Hepatocyte (in vitro differentiated cells): ENCODE results near the gene SPAG16. TPM values are rescaled to one million over a fixed set of nuclear protein-coding genes. Genes with fewer than 3 reads are reported as not detected.

Experiments used
- DNase-seq: peaks from one replicate; pipeline ENCODE4 v3.0.0-alpha.2; 2016; ENCODE audit warnings: low spot score
- H2AFZ ChIP-seq: fragments of 200-600 bp; sonication (generic); 2 replicates; pipeline ENCODE4 v1.6.0; 2016; ENCODE audit warnings: antibody characterized with exemption, mild to moderate bottlenecking
- H3K27ac ChIP-seq: fragments of 200-600 bp; sonication (generic); 2 replicates; pipeline ENCODE4 v1.5.1; 2016; ENCODE audit warnings: mild to moderate bottlenecking
- H3K27me3 ChIP-seq: fragments of 200-600 bp; sonication (generic); 2 replicates; pipeline ENCODE4 v1.6.1; 2016
- H3K36me3 ChIP-seq: fragments of 200-600 bp; sonication (generic); replicated peaks from 2 replicates; pipeline ENCODE4 v1.5.1; 2016; ENCODE audit warnings: low read depth; ENCODE audit not compliant: insufficient read depth
- H3K4me1 ChIP-seq: fragments of 200-600 bp; sonication (generic); 2 replicates; pipeline ENCODE4 v1.5.1; 2016; ENCODE audit warnings: mild to moderate bottlenecking, moderate library complexity; ENCODE audit not compliant: insufficient read depth
- H3K4me2 ChIP-seq: fragments of 200-600 bp; sonication (generic); 2 replicates; pipeline ENCODE4 v1.6.0; 2016
- H3K4me3 ChIP-seq: fragments of 200-600 bp; sonication (generic); 2 replicates; pipeline ENCODE4 v1.5.1; 2016; ENCODE audit warnings: mild to moderate bottlenecking
- H3K79me2 ChIP-seq: fragments of 200-600 bp; sonication (generic); 2 replicates; pipeline ENCODE4 v1.6.0; 2017; ENCODE audit warnings: mild to moderate bottlenecking
- H3K9me2 ChIP-seq: fragments of 200-600 bp; sonication (generic); replicated peaks from 2 replicates; pipeline ENCODE4 v1.6.0; 2017; ENCODE audit warnings: mild to moderate bottlenecking; ENCODE audit not compliant: insufficient read depth
- H3K9me3 ChIP-seq: fragments of 200-600 bp; sonication (generic); 2 replicates; pipeline ENCODE4 v1.5.1; 2016; ENCODE audit warnings: low read depth, mild to moderate bottlenecking
- H4K20me1 ChIP-seq: fragments of 200-600 bp; sonication (generic); 2 replicates; pipeline ENCODE4 v1.6.0; 2016; ENCODE audit warnings: mild to moderate bottlenecking; ENCODE audit not compliant: insufficient read depth, poor library complexity, severe bottlenecking
- EZH2 ChIP-seq: fragments of 200-600 bp; sonication (generic); IDR thresholded peaks from 2 replicates; pipeline ENCODE4 v1.6.1; 2016; ENCODE audit warnings: antibody characterized with exemption, mild to moderate bottlenecking, borderline replicate concordance
- EZH2phosphoT487 ChIP-seq: fragments of 200-600 bp; sonication (generic); IDR thresholded peaks from one replicate; pipeline ENCODE4 v1.6.1; 2018; ENCODE audit warnings: antibody characterized with exemption, mild to moderate bottlenecking, low read depth, moderate library complexity; ENCODE audit not compliant: unreplicated experiment, severe bottlenecking
- WGBS: methylation state at CpG from one replicate; pipeline ENCODE4 v1.1.6; 2016; ENCODE audit warnings: low lambda C conversion rate; ENCODE audit errors: missing lambda C conversion rate; 5-methylcytosine and 5-hydroxymethylcytosine counted together
- polyA plus RNA-seq: library from polyadenylated mRNA; unstranded; fragments of >200 nt; fragmentation: Nextera tagmentation; extraction: Ambion mirVana; gene quantifications from 2 replicates; pipeline ENCODE4 v1.2.1, GENCODE V29; 2016
- total RNA-seq: library from RNA; depleted of rRNA; stranded (reverse); fragments of >200 nt; gene quantifications from 2 replicates; pipeline ENCODE4 v1.2.3, GENCODE V29; 2014
- TF ChIP-seq, protein P1 (sequence below): fragments of 200-600 bp; sonication (generic); IDR thresholded peaks from 2 replicates; pipeline ENCODE4 v1.5.1; 2016; ENCODE audit warnings: antibody characterized with exemption, mild to moderate bottlenecking; ENCODE audit not compliant: poor library complexity

The SPAG16 gene
- total and polyA plus RNA-seq, 2 experiments from 2014 or later: 52.1 to 56.9 TPM

DNA sequence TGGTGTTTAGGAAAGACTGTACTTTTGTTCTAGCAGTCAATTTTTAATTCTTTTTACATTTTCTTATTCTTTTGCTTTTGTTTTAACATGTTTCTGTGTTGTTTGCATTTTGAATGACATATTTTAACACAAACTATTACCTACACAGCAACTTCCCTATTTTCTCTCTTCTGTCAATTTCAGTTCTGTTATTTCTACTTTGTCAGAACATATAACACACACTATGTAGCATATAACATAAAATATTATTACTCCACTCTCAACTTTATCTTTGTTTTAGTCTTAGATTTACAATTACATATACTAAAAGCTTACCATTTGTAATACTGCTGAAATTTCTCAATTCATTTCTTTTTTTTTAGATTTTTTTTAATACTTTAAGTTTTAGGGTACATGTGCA lies 753.9 kb downstream of the SPAG16 start:
- no peaks in the 10 kb centered on the region for H3K79me2 ChIP-seq
- H3K9me2 ChIP-seq: no peaks in the 10 kb centered on the region
- no peaks in the 10 kb centered on the region for H3K36me3 ChIP-seq
- no peaks in the 10 kb centered on the region for H3K4me1 ChIP-seq
- no peak overlapping the region for H3K27ac ChIP-seq
- H3K9me3 ChIP-seq: no peaks in the 10 kb centered on the region
- no peak for TF ChIP-seq EZH2phosphoT487
- TF ChIP-seq, protein P1, sequence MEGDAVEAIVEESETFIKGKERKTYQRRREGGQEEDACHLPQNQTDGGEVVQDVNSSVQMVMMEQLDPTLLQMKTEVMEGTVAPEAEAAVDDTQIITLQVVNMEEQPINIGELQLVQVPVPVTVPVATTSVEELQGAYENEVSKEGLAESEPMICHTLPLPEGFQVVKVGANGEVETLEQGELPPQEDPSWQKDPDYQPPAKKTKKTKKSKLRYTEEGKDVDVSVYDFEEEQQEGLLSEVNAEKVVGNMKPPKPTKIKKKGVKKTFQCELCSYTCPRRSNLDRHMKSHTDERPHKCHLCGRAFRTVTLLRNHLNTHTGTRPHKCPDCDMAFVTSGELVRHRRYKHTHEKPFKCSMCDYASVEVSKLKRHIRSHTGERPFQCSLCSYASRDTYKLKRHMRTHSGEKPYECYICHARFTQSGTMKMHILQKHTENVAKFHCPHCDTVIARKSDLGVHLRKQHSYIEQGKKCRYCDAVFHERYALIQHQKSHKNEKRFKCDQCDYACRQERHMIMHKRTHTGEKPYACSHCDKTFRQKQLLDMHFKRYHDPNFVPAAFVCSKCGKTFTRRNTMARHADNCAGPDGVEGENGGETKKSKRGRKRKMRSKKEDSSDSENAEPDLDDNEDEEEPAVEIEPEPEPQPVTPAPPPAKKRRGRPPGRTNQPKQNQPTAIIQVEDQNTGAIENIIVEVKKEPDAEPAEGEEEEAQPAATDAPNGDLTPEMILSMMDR: no peak
- TF ChIP-seq EZH2: no peak
- H3K4me3 ChIP-seq: no peak overlapping the region
- H2AFZ ChIP-seq: no peak overlapping the region
- H3K4me2 ChIP-seq: no peak overlapping the region
- no peaks in the 10 kb centered on the region for H4K20me1 ChIP-seq
- no peak for DNase-seq
- no peaks in the 10 kb centered on the region for H3K27me3 ChIP-seq

DNA sequence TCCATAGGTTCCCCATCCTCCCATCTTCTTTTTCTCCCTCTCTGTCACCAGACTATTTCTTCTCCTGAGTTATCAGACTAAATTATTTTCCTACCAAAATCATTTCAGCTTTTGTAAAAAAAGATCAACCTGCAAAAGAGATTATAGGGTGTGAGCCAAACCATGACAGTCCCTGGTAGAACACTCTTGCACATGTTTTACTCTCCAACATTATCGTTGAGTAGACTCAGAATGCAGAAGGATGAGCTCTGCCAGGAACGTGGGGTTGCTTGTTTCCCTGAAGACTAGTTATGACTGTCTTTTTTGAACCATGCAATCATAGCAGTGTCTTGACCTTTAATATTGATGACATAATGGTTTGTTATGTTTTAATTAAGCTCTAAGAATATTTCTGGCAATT lies 766.5 kb downstream of the SPAG16 start:
- 76% methylated on average over 2 of the region's 2 CpGs for WGBS
- Histone ChIP-seq H4K20me1 (no peaks in the 10 kb centered on the region), H3K4me2 (no peak overlapping the region), H3K27ac (no peak overlapping the region), H3K9me2 (no peaks in the 10 kb centered on the region), H3K36me3 (no peaks in the 10 kb centered on the region), H3K27me3 (no peaks in the 10 kb centered on the region), H2AFZ (no peak overlapping the region), H3K4me1 (no peaks in the 10 kb centered on the region), H3K9me3 (no peaks in the 10 kb centered on the region), H3K4me3 (no peak overlapping the region), H3K79me2 (no peaks in the 10 kb centered on the region)
- TF ChIP-seq, protein P1: no peak
- TF ChIP-seq EZH2: no peak
- TF ChIP-seq EZH2phosphoT487: no peak
- no peak for DNase-seq

DNA sequence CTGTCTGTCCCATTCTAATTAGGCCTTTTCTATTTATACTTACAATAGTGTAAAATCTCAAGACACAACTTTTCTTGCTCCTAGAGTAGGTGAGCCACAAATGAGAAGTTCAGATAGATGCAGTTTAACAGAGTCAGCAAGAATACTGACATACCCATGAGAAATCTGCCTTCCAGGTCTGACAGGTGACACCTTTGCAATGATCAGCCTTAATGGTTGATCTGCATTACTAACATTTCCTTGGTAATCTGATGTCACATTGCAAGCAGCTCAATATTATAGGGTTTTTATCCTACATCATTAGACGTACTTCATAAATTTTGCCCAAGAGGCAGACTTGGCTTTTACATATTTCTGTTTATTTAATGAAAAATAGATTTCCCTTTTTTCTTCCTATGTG lies 767.3 kb downstream of the SPAG16 start:
- Histone ChIP-seq H3K27ac (no peak overlapping the region), H3K27me3 (no peaks in the 10 kb centered on the region), H3K9me3 (no peaks in the 10 kb centered on the region), H4K20me1 (no peaks in the 10 kb centered on the region), H3K9me2 (no peaks in the 10 kb centered on the region), H3K79me2 (no peaks in the 10 kb centered on the region), H2AFZ (no peak overlapping the region), H3K36me3 (no peaks in the 10 kb centered on the region), H3K4me3 (no peak overlapping the region), H3K4me2 (no peak overlapping the region), H3K4me1 (no peaks in the 10 kb centered on the region)
- TF ChIP-seq, protein P1: no peak
- TF ChIP-seq EZH2 (no peak), EZH2phosphoT487 (no peak)
- DNase-seq: no peak
- 67% methylated on average over 1 of the region's 1 CpG for WGBS

DNA sequence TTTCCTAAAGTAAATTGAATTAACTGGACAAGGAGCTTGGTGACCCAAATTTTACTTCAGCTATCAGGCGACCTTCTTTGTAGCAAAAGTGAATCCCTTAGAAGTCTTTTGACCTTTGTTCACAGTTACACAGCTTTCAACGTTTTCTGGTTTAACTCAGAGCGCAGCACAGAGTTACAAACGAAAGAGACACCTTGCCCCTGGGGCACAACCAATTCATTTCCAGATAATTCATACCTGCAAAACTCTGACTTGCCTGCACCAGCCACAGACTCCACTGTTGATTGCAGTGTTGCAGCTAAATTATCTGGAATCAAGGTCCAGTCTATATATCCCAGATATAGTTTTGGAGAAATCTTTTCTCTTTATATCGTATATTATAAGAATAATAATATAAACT lies 768.0 kb downstream of the SPAG16 start:
- TF ChIP-seq, protein P1: no peak
- TF ChIP-seq EZH2: no peak
- H4K20me1 ChIP-seq: no peaks in the 10 kb centered on the region
- H2AFZ ChIP-seq: no peak overlapping the region
- H3K4me1 ChIP-seq: no peaks in the 10 kb centered on the region
- no peak for DNase-seq
- H3K27ac ChIP-seq: no peak overlapping the region
- H3K36me3 ChIP-seq: no peaks in the 10 kb centered on the region
- no peak overlapping the region for H3K4me2 ChIP-seq
- H3K27me3 ChIP-seq: no peaks in the 10 kb centered on the region
- H3K9me3 ChIP-seq: no peaks in the 10 kb centered on the region
- H3K9me2 ChIP-seq: no peaks in the 10 kb centered on the region
- H3K4me3 ChIP-seq: no peak overlapping the region
- WGBS: 51% methylated on average over 5 of the region's 5 CpGs
- H3K79me2 ChIP-seq: no peaks in the 10 kb centered on the region
